Measurements from ENCODE around the gene MAPKBP1.

MAPKBP1 gene

GRCh38 chr15:41780266-41780665 is 6.0 kb downstream of the MAPKBP1 start:
- Histone ChIP-seq H3K27ac (ENCODE audit: low read length) (peak overlapping the region; percentile 32; the same call in 1 of the 2 replicates), H3K9ac (ENCODE audit: low read length) (no peak overlapping the region), H3K9me2 (replicated peaks; ENCODE audit: insufficient read depth, low read length) (no peaks in the 10 kb centered on the region), H3K79me2 (ENCODE audit: low read length) (peaks cover 8% of the 10 kb centered on the region; the same call in 1 of the 2 replicates), H4K20me1 (ENCODE audit: insufficient read depth, low read length) (no peaks in the 10 kb centered on the region), H3K36me3 (replicated peaks; ENCODE audit: insufficient read depth, low read length) (no peaks in the 10 kb centered on the region), H3K27me3 (replicated peaks; ENCODE audit: insufficient read depth, low read length) (no peaks in the 10 kb centered on the region), H3K4me1 (ENCODE audit: low read length) (peaks cover 20% of the 10 kb centered on the region), H2AFZ (ENCODE audit: low read length) (no peak overlapping the region), H3K9me3 (replicated peaks; ENCODE audit: insufficient read depth, low read length) (no peaks in the 10 kb centered on the region), H3K4me2 (ENCODE audit: low read depth, low read length) (peak overlapping the region; percentile 45), H3F3A (ENCODE audit: insufficient read depth, low read length) (peaks cover 14% of the 10 kb centered on the region), H3K4me3 (ENCODE audit: low read length) (no peak overlapping the region)
- no peak for DNase-seq
- TF ChIP-seq EZH2phosphoT487 (IDR thresholded peaks at IDR 0.05; ENCODE audit: low read length), result no peak
- no peak for TF ChIP-seq CTCF (IDR thresholded peaks at IDR 0.05; ENCODE audit: low read length)
- no peak for TF ChIP-seq EZH2 (optimal IDR thresholded peaks at IDR 0.05; ENCODE audit: low read depth, low read length)

- DNase-seq, result no peak
- Histone ChIP-seq H3K9me3 (replicated peaks; ENCODE audit: insufficient read depth, low read length) (no peaks in the 10 kb centered on the region), H4K20me1 (ENCODE audit: insufficient read depth, low read length) (no peaks in the 10 kb centered on the region), H3F3A (ENCODE audit: insufficient read depth, low read length) (peaks cover 14% of the 10 kb centered on the region), H3K4me3 (ENCODE audit: low read length) (no peak overlapping the region), H3K79me2 (ENCODE audit: low read length) (0 out of 2 replicates have a peak, but pooled peaks cover 3% of the 10 kb centered on the region), H3K27ac (ENCODE audit: low read length) (no peak overlapping the region), H3K9ac (ENCODE audit: low read length) (no peak overlapping the region), H3K4me2 (ENCODE audit: low read depth, low read length) (peak overlapping the region; percentile 45; the same call in 1 of the 2 replicates), H3K9me2 (replicated peaks; ENCODE audit: insufficient read depth, low read length) (no peaks in the 10 kb centered on the region), H3K27me3 (replicated peaks; ENCODE audit: insufficient read depth, low read length) (no peaks in the 10 kb centered on the region), H3K36me3 (replicated peaks; ENCODE audit: insufficient read depth, low read length) (no peaks in the 10 kb centered on the region), H2AFZ (ENCODE audit: low read length) (no peak overlapping the region), H3K4me1 (ENCODE audit: low read length) (peaks cover 16% of the 10 kb centered on the region)
- TF ChIP-seq EZH2phosphoT487 (IDR thresholded peaks at IDR 0.05; ENCODE audit: low read length), result no peak
- TF ChIP-seq CTCF (IDR thresholded peaks at IDR 0.05; ENCODE audit: low read length), result no peak
- no peak for TF ChIP-seq EZH2 (optimal IDR thresholded peaks at IDR 0.05; ENCODE audit: low read depth, low read length)
These were observed 6.4 kb downstream of the MAPKBP1 start for GRCh38 chr15:41780727-41781126.

GRCh38 chr15:41782371-41783282 is 8.3 kb downstream of the MAPKBP1 start:
- no peaks in the 10 kb centered on the region for H3K79me2 ChIP-seq (ENCODE audit: low read length)
- TF ChIP-seq EZH2 (optimal IDR thresholded peaks at IDR 0.05; ENCODE audit: low read depth, low read length) (no peak), EZH2phosphoT487 (IDR thresholded peaks at IDR 0.05; ENCODE audit: low read length) (no peak), CTCF (IDR thresholded peaks at IDR 0.05; ENCODE audit: low read length) (no peak)
- no peaks in the 10 kb centered on the region for H3K9me2 ChIP-seq (replicated peaks; ENCODE audit: insufficient read depth, low read length)
- H4K20me1 ChIP-seq (ENCODE audit: insufficient read depth, low read length), result no peaks in the 10 kb centered on the region
- H3F3A ChIP-seq (ENCODE audit: insufficient read depth, low read length), result peaks cover 14% of the 10 kb centered on the region
- H3K36me3 ChIP-seq (replicated peaks; ENCODE audit: insufficient read depth, low read length), result no peaks in the 10 kb centered on the region
- DNase-seq, result no peak
- peaks cover 15% of the 10 kb centered on the region for H3K4me1 ChIP-seq (ENCODE audit: low read length)
- no peak overlapping the region for H3K4me2 ChIP-seq (ENCODE audit: low read depth, low read length)
- H3K27ac ChIP-seq (ENCODE audit: low read length), result no peak overlapping the region
- no peak overlapping the region for H3K4me3 ChIP-seq (ENCODE audit: low read length)
- H3K9me3 ChIP-seq (replicated peaks; ENCODE audit: insufficient read depth, low read length), result no peaks in the 10 kb centered on the region
- H3K27me3 ChIP-seq (replicated peaks; ENCODE audit: insufficient read depth, low read length), result no peaks in the 10 kb centered on the region
- H3K9ac ChIP-seq (ENCODE audit: low read length), result no peak overlapping the region
- no peak overlapping the region for H2AFZ ChIP-seq (ENCODE audit: low read length)

All from MM.1S (cell line).